ENCODE results near the gene FBXO38.

Gene FBXO38

DNA sequence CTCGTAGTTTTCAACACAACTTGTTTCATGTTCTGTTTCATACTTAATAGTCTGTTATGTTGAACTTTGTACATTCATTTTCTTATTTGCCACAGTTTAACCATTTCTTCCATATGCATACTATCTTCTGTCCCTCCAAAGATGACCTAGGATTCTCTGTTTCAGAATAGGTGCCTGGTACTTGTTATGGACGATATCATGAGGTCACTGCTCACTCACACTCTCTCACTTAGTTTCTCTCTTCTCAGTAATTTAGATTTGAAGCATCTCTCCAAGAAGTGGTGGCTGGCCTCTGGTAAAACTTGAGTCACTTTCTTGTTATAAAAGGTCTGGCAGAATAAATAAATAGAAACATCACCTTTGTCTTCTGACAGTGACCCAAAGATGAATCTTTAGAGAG is 28.4 kb downstream of the FBXO38 start:
- Mint-ChIP-seq H3K27ac (no peak overlapping the region), H3K4me3 (no peak overlapping the region), H3K36me3 (ENCODE audit: low read depth) (peaks cover 72% of the 10 kb centered on the region), H3K27me3 (ENCODE audit: low read depth) (no peaks in the 10 kb centered on the region), H3K9me3 (no peaks in the 10 kb centered on the region), H3K4me1 (no peaks in the 10 kb centered on the region)
- no peak for TF ChIP-seq CTCF (IDR thresholded peaks at IDR 0.05; ENCODE audit: unreplicated experiment in 3 of 3)

DNA sequence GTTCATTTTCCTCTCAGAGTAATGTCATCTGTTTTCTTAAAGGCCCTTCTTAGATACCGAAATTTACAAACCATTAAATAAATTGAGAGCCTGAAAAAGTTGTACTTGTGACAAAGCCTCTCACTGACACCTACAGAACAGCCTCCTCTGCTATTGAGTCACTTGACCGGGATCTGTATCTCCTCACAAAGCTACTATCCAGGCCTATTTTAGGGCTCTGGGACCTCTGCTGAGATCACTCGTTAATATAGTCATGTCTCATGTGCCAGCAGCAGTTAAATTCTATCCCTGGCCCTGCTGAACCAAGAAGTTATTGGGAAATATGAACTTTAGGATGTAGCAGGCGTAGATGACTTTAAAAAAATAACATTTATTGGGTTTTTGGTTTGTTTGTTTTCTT is 31.1 kb downstream of the FBXO38 start:
- no peaks in the 10 kb centered on the region for H3K9me3 Mint-ChIP-seq
- H3K27me3 Mint-ChIP-seq (ENCODE audit: low read depth), result no peaks in the 10 kb centered on the region
- no peak overlapping the region for H3K4me3 Mint-ChIP-seq
- H3K27ac Mint-ChIP-seq, result peak overlapping the region in 1 of 3 experiments; percentile 51
- peaks cover 83% of the 10 kb centered on the region for H3K36me3 Mint-ChIP-seq (ENCODE audit: low read depth)
- H3K4me1 Mint-ChIP-seq, result no peaks in the 10 kb centered on the region
- TF ChIP-seq CTCF (IDR thresholded peaks at IDR 0.05; ENCODE audit: unreplicated experiment in 3 of 3), result no peak

DNA sequence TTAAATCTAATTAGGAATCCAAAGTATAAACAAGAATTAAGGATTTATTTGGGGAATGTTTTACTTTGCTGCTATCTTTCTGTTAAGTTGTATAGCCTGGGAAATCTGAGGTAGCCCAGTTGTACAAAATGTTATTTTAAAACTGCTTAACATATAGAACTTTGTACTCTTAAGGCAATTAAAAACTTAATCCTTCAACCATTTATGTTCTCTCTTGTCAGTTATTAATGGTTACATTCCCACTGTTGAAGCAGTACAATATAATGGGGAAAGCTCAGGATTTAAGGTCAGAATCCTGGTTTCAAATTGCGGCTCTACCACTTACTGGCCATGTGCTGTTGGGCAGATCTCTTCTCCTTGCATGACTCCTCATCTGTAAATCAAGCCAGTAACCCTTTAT is 32.7 kb downstream of the FBXO38 start:
- Mint-ChIP-seq H3K27me3 (ENCODE audit: low read depth) (no peaks in the 10 kb centered on the region), H3K9me3 (no peaks in the 10 kb centered on the region), H3K27ac (peak overlapping the region; percentile 10 to 91 (median 31)), H3K36me3 (ENCODE audit: low read depth) (peaks cover 69% of the 10 kb centered on the region), H3K4me3 (no peak overlapping the region), H3K4me1 (no peaks in the 10 kb centered on the region)
- no peak for TF ChIP-seq CTCF (IDR thresholded peaks at IDR 0.05; ENCODE audit: unreplicated experiment in 3 of 3)

- no peaks in the 10 kb centered on the region for H3K4me1 Mint-ChIP-seq
- no peaks in the 10 kb centered on the region for H3K27me3 Mint-ChIP-seq (ENCODE audit: low read depth)
- H3K27ac Mint-ChIP-seq, result peak overlapping the region in 2 of 3 experiments; percentile 50 to 91
- peaks cover 71% of the 10 kb centered on the region for H3K36me3 Mint-ChIP-seq (ENCODE audit: low read depth)
- no peak for TF ChIP-seq CTCF (IDR thresholded peaks at IDR 0.05; ENCODE audit: unreplicated experiment in 3 of 3)
- H3K9me3 Mint-ChIP-seq, result no peaks in the 10 kb centered on the region
- no peak overlapping the region for H3K4me3 Mint-ChIP-seq
Observed at GRCh38 chr5:148416921-148417320, 33.2 kb downstream of the FBXO38 start.

GRCh38 chr5:148418511-148418910 is 34.8 kb downstream of the FBXO38 start:
- Mint-ChIP-seq H3K36me3 (ENCODE audit: low read depth) (peaks cover 73% of the 10 kb centered on the region), H3K9me3 (no peaks in the 10 kb centered on the region), H3K4me1 (no peaks in the 10 kb centered on the region), H3K27ac (peak overlapping the region in 1 of 3 experiments; percentile 53), H3K27me3 (ENCODE audit: low read depth) (no peaks in the 10 kb centered on the region), H3K4me3 (no peak overlapping the region)
- TF ChIP-seq CTCF (IDR thresholded peaks at IDR 0.05; ENCODE audit: unreplicated experiment in 3 of 3), result no peak

DNA sequence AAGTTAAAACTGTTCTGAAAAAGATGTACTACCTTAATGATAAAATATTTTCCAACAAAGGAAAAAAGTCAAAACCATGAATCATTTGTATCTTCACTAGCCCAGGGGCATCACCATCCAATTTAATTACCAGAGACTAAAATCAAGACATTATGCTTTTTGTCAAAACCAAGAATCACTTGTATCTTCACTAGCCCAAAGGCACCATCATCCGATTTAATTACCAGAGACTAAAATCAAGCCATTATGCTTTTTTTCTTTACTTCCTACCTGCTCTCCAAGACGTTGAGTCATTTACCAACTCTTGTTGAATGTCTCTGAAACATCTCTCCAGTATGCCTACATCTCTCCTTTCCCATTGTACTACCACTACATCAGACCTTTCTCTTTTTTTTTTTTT is 37.9 kb downstream of the FBXO38 start:
- no peak for TF ChIP-seq CTCF (IDR thresholded peaks at IDR 0.05; ENCODE audit: unreplicated experiment in 3 of 3)
- Mint-ChIP-seq H3K4me3 (no peak overlapping the region), H3K4me1 (no peaks in the 10 kb centered on the region), H3K9me3 (no peaks in the 10 kb centered on the region), H3K27me3 (ENCODE audit: low read depth) (no peaks in the 10 kb centered on the region), H3K27ac (no peak overlapping the region), H3K36me3 (ENCODE audit: low read depth) (peaks cover 75% of the 10 kb centered on the region)
